ENCODE measurements around the gene SEMA4F. TPM values are rescaled to one million over a fixed set of nuclear protein-coding genes. Genes with fewer than 3 reads are reported as not detected.

Gene SEMA4F
- total and polyA plus RNA-seq, 3 donors from 2014 or later, result 9.1 to 14.3 (median 13.3) TPM

GRCh38 chr2:74675090-74675489 lies 21.0 kb downstream of the SEMA4F start:
- 90 to 91% methylated on average over 5 to 6 of the region's 6 CpGs for WGBS, 2 donors
- TF ChIP-seq CTCF (IDR thresholded peaks at IDR 0.05), result no peak
- TF ChIP-seq POLR2A (IDR thresholded peaks at IDR 0.05), result no peak
- H3K36me3 ChIP-seq (ENCODE audit: low read depth, missing control alignments), result no peaks in the 10 kb centered on the region
- no peak overlapping the region for H3K4me3 ChIP-seq
- no peaks in the 10 kb centered on the region for H3K4me1 ChIP-seq
- H3K27ac ChIP-seq, result no peak overlapping the region
- H3K27me3 ChIP-seq, result no peaks in the 10 kb centered on the region
- DNase-seq, result no peak
- no peaks in the 10 kb centered on the region for H3K9me3 ChIP-seq
- intact Hi-C loops (cut with DNase I; ENCODE audit: low total_unique reads), result no loop called here

- Histone ChIP-seq H3K9me3 (no peaks in the 10 kb centered on the region), H3K27ac (no peak overlapping the region), H3K27me3 (no peaks in the 10 kb centered on the region), H3K36me3 (ENCODE audit: low read depth, missing control alignments) (no peaks in the 10 kb centered on the region), H3K4me1 (no peaks in the 10 kb centered on the region), H3K4me3 (no peak overlapping the region)
- intact Hi-C loops (cut with DNase I; ENCODE audit: low total_unique reads), result no loop called here
- WGBS, 2 donors, result 92 to 95% methylated on average over 4 of the region's 4 CpGs
- TF ChIP-seq POLR2A (IDR thresholded peaks at IDR 0.05), result no peak
- TF ChIP-seq CTCF (IDR thresholded peaks at IDR 0.05), result no peak
- DNase-seq, result no peak
Observed at GRCh38 chr2:74676331-74676730, 22.3 kb downstream of the SEMA4F start.

GRCh38 chr2:74679615-74680014 lies 25.6 kb downstream of the SEMA4F start:
- TF ChIP-seq POLR2A (IDR thresholded peaks at IDR 0.05) (no peak), CTCF (IDR thresholded peaks at IDR 0.05) (no peak)
- Histone ChIP-seq H3K4me3 (no peak overlapping the region), H3K27ac (no peak overlapping the region), H3K9me3 (no peaks in the 10 kb centered on the region), H3K36me3 (ENCODE audit: low read depth, missing control alignments) (no peaks in the 10 kb centered on the region), H3K4me1 (no peaks in the 10 kb centered on the region), H3K27me3 (no peaks in the 10 kb centered on the region)
- intact Hi-C loops (cut with DNase I; ENCODE audit: low total_unique reads), result no loop called here
- 90 to 96% methylated on average over 9 to 15 of the region's 15 CpGs for WGBS, 2 donors
- no peak for DNase-seq

- no peaks in the 10 kb centered on the region for H3K36me3 ChIP-seq (ENCODE audit: low read depth, missing control alignments)
- H3K9me3 ChIP-seq, result no peaks in the 10 kb centered on the region
- TF ChIP-seq CTCF (IDR thresholded peaks at IDR 0.05) (no peak), POLR2A (IDR thresholded peaks at IDR 0.05) (no peak)
- no peaks in the 10 kb centered on the region for H3K27me3 ChIP-seq
- no peak for DNase-seq
- intact Hi-C loops (cut with DNase I; ENCODE audit: low total_unique reads), result no loop called here
- H3K4me1 ChIP-seq, result no peaks in the 10 kb centered on the region
- no peak overlapping the region for H3K4me3 ChIP-seq
- no peak overlapping the region for H3K27ac ChIP-seq
Observed at GRCh38 chr2:74682501-74682900, 28.5 kb downstream of the SEMA4F start.

DNA sequence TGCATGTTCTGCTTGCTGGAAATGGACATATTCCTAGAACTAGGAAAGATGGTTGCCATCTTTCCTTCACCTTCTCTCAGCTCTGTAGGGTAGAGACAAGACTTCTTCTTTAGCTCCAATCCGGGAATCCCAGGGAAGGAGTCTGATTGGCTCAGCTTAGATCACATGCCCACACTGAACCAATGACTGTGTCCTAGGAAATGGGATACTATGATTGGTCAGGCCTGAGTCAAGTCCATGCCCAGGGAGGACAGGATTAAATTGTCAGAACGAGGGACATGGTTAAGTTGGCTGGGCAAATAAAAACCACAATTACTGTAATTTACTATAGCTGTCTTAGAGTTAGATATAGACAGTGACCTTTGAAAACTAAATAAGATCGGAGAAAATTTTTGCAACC lies 31.4 kb downstream of the SEMA4F start:
- Histone ChIP-seq H3K27ac (no peak overlapping the region), H3K36me3 (ENCODE audit: low read depth, missing control alignments) (no peaks in the 10 kb centered on the region), H3K4me3 (no peak overlapping the region), H3K4me1 (no peaks in the 10 kb centered on the region), H3K27me3 (no peaks in the 10 kb centered on the region), H3K9me3 (no peaks in the 10 kb centered on the region)
- intact Hi-C loops (cut with DNase I; ENCODE audit: low total_unique reads), result no loop called here
- 68 to 70% methylated on average over 3 of the region's 3 CpGs for WGBS, 2 donors
- TF ChIP-seq CTCF (IDR thresholded peaks at IDR 0.05) (no peak), POLR2A (IDR thresholded peaks at IDR 0.05) (no peak)
- DNase-seq, result peak; percentile 36
